ENCODE measurements around the gene ADGRA1.
"Not testable (repeated sequence)": the region's sequence is repeated elsewhere in the genome, so short reads cannot be mapped to it uniquely, and the experiment has no call there.

The ADGRA1 gene

GRCh38 chr10:133110609-133111275 lies 23.0 kb downstream of the ADGRA1 start:
- DNase-seq (ENCODE audit: low spot score): no peak

DNA sequence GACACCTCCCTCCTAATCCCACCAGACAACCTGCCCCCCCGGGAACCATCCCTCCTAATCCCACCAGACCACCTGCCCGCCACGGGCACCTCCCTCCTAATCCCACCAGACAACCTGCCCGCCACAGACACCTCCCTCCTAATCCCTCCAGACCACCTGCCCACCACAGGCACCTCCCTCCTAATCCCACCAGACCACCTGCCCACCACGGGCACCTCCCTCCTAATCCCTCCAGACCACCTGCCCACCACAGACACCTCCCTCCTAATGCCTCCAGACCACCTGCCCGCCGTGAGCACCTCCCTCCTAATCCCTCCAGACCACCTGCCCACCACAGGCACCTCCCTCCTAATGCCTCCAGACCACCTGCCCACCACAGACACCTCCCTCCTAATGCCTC lies 23.9 kb downstream of the ADGRA1 start:
- DNase-seq (ENCODE audit: low spot score): not testable (repeated sequence)

GRCh38 chr10:133113146-133113830 lies 25.6 kb downstream of the ADGRA1 start:
- no peak for DNase-seq (ENCODE audit: low spot score)

DNA sequence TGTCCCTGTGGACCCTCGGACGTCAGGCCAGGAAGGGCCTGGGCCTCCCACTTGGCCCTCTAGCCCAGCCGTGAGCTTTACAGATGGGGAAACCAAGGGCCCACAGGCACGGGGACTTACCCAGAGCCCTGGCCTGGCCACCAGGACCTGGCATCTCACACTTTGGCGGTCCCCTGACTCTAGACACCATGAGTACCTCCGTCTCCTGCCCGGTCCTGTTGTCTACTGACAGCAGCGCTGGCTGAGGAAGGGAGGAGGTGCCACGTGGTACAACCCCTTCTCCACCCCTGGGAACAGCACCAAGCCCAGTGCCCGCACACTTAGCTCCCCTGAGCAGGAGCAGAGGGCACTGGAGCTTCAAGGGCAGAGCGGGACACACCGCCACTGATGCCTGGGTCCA lies 26.1 kb downstream of the ADGRA1 start:
- no peak for DNase-seq (ENCODE audit: low spot score)

DNA sequence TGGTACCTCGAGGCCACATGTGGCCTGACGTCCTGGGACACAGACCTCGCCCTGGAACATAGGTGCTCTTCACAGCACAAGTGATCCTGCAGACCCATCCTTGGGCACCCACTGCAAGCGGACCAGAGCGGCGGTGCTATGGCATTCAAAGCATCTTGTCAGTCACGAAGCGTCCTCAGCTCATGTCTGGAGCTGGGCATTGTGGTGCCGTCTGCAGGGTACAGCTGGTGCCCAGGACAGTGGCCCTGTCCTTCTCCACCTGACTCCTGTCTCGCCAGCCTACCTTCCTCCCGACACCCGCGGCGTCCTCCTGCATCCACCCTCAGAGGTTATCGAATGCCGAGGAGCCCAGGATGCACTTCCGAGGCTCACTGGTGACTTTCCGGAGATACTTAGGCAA lies 26.5 kb downstream of the ADGRA1 start:
- no peak for DNase-seq (ENCODE audit: low spot score)

GRCh38 chr10:133114726-133115452 lies 27.2 kb downstream of the ADGRA1 start:
- no peak for DNase-seq (ENCODE audit: low spot score)

- no peak for DNase-seq (ENCODE audit: low spot score)
Observed at GRCh38 chr10:133115453-133115842, 27.7 kb downstream of the ADGRA1 start.

GRCh38 chr10:133115976-133116375 lies 28.3 kb downstream of the ADGRA1 start:
- no peak for DNase-seq (ENCODE audit: low spot score)

- no peak for DNase-seq (ENCODE audit: low spot score)
Observed at GRCh38 chr10:133116455-133116854, 28.7 kb downstream of the ADGRA1 start.

GRCh38 chr10:133117036-133117687 lies 29.4 kb downstream of the ADGRA1 start:
- DNase-seq (ENCODE audit: low spot score): no peak

DNA sequence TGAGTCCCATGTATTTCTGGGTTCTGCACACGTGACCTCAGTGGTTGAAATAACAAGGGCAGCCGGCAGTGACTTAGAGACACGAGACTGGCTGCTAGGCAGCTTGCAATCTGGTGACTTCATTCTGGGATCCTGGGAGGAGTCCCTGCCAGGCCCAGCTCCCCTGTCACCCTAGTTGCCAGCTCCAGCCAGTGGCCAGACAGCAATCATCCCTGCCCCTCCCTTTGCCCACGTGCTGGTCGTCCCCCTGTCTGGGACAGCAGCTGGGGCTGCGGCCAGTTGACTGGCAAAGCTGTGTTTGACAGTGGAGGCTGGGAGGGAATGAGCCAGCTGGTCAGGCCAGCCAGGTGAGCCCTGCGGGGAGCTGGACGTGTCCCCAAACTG lies 30.0 kb downstream of the ADGRA1 start:
- DNase-seq (ENCODE audit: low spot score): no peak

- no peak for DNase-seq (ENCODE audit: low spot score)
Observed at GRCh38 chr10:133121479-133121878, 33.8 kb downstream of the ADGRA1 start.

- DNase-seq (ENCODE audit: low spot score): no peak
Observed at GRCh38 chr10:133122171-133122935, 34.6 kb downstream of the ADGRA1 start.

DNA sequence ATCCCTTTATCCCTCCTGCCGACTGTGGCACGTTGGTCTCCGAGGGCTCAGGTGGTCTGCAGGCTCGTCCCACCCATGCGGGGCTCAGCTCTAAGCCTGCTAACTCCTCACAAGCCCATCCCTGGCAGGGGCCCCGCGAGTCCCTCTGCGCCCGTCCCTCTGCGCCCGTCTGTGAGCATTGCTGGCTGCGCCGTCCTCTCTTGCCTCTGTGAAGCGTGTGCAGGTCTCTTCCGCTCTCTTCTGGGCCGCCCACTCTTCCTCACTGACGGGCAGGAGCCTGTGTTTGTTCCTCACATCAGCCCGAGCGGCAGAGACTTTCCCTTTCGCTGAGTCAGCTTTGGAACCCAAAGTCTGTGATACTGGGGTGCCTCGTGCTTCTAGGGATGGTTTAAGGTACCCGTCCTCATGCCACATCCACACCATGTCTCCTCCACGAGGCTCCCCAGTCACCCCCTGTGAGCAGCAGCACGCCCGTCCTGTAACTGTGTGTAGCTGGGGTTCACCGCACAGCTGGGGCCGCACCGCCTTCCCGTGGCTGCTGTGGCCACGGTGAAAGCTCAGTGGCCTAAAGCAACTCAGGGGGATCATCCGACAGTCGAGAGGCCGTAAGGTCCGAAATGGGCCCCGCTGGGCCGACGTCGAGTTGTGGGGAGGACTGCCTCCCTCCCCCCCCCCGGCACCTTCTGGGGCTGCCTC lies 35.5 kb downstream of the ADGRA1 start:
- DNase-seq (ENCODE audit: low spot score): no peak

GRCh38 chr10:133123746-133124356 lies 36.1 kb downstream of the ADGRA1 start:
- DNase-seq (ENCODE audit: low spot score): no peak

DNA sequence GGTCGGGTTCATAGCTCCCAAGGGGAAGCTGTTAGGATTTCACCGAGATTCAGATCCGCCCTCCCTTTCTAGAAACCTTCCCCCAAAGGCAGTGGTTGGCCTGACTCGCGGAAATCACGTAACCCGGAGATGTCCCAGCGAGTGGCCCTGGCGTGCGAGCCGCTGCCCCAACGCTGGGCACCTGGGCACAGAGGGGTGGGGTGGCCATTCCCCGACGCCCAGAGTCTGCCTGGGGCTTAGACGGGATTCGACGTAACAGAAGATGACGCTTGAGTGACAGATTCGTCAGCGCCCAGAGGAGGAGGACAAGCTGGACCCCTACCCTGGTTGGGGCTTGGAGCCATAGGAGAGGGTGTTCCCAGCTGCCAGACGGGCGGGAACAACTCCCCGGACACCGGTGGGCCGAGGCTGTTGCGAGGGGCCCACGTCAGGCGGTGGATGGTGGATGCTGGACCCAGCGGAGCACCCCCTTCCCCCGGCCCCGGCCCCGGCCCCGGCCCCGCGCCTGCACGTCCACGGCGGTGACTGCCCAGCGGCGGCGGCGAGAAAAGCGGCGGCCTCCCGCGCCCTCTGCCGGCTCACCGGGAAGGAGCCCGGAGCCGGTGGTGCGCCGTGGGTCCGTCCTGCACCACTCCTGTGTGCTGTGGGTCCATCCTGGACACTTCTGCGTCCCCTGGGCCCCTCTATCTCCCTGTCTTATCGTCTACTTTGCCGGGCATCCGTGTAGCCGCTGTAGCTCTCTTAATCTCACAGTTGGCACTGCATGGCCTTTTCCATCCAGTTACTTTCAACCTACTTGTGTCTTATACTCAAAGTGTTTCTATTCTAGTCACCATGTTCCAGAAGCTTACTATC lies 36.9 kb downstream of the ADGRA1 start:
- DNase-seq (ENCODE audit: low spot score): peak; percentile 76

- no peak for DNase-seq (ENCODE audit: low spot score)
Observed at GRCh38 chr10:133125901-133126300, 38.2 kb downstream of the ADGRA1 start.

DNA sequence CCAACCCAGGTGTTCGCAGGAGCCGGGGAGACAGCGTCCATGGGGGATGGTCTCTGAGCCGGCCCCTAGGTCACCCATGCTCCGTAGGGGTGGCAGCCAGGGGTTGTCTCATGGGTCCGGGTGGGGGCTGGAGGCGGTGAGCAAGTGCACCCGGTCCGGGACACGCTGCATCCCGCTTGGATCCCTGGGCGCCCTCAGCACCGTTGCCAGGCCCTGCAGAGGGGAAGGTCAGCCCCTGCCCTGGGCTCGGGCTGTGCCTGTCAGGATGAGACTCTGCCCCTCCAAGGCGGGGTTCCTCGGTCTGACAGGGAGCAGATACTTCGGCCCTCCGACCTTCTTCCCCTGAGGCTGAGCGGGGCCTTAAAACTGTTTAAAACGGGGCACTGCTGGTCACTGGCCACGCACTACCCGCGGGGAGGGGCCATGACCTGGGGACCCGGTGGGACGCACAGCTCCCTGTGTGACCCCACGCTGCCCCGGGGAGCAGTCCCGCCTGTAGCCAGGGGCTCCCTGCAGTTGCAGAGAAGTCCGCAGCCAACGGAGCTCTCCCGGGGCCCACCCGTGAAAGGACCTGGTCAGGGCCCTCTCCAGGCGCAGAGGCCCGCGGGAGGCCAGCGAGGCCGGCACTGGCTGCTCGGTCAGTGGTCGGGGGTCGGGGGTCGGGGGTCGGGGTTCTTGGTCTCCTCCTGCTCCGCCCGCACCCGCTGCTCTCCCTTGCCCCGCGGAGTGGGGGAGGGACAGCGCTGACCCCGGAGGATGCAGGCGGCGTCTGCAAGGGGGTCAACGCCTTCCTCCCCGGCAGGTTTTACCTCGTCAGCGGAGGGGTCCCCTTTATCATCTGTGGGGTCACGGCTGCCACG lies 38.9 kb downstream of the ADGRA1 start:
- no peak for DNase-seq (ENCODE audit: low spot score)

All from AG08396 (cell line).